ENCODE measurements around the gene AIFM1.

- TF ChIP-seq, protein P1, sequence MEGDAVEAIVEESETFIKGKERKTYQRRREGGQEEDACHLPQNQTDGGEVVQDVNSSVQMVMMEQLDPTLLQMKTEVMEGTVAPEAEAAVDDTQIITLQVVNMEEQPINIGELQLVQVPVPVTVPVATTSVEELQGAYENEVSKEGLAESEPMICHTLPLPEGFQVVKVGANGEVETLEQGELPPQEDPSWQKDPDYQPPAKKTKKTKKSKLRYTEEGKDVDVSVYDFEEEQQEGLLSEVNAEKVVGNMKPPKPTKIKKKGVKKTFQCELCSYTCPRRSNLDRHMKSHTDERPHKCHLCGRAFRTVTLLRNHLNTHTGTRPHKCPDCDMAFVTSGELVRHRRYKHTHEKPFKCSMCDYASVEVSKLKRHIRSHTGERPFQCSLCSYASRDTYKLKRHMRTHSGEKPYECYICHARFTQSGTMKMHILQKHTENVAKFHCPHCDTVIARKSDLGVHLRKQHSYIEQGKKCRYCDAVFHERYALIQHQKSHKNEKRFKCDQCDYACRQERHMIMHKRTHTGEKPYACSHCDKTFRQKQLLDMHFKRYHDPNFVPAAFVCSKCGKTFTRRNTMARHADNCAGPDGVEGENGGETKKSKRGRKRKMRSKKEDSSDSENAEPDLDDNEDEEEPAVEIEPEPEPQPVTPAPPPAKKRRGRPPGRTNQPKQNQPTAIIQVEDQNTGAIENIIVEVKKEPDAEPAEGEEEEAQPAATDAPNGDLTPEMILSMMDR (IDR thresholded peaks at IDR 0.05), result no peak
- no peak for TF ChIP-seq POLR2A (IDR thresholded peaks at IDR 0.05)
- no peak for TF ChIP-seq POLR2AphosphoS5 (IDR thresholded peaks at IDR 0.05)
- TF ChIP-seq EP300 (IDR thresholded peaks at IDR 0.05), result no peak
These were observed 9.3 kb upstream of the AIFM1 start for GRCh38 chrX:130174937-130175336.

Measured in upper lobe of left lung (tissue), 4 donors.